Esophagus (tissue), 2 donors: ENCODE data around the gene EME2. TPM values are rescaled to one million over a fixed set of nuclear protein-coding genes. Genes with fewer than 3 reads are reported as not detected.

Experiments used
- H3K27ac ChIP-seq, 2 donors: one replicate each; pipeline ENCODE4 v1.5.1; 2013; ENCODE audit warnings: low read depth in 2 of 2, mild to moderate bottlenecking in 2 of 2, inconsistent platforms in 1 of 2, low read length in 1 of 2, moderate library complexity in 1 of 2
- H3K27me3 ChIP-seq, 2 donors: one replicate each; pipeline ENCODE4 v1.6.1; 2013; ENCODE audit warnings: low read length in 2 of 2, control low read depth in 1 of 2, mild to moderate bottlenecking in 1 of 2; ENCODE audit not compliant: insufficient read depth in 2 of 2, control insufficient read depth in 1 of 2
- H3K36me3 ChIP-seq, 2 donors: one replicate each; pipeline ENCODE4 v1.6.1; 2013; ENCODE audit warnings: low read length in 1 of 2; ENCODE audit not compliant: control insufficient read depth in 2 of 2, insufficient read depth in 2 of 2
- H3K4me1 ChIP-seq, 2 donors: one replicate each; pipeline ENCODE4 v1.6.1; 2013; ENCODE audit warnings: low read length in 1 of 2; ENCODE audit not compliant: control insufficient read depth in 2 of 2, insufficient read depth in 2 of 2
- H3K4me3 ChIP-seq, 2 donors: one replicate each; pipeline ENCODE4 v1.5.1; 2013; ENCODE audit warnings: low read length in 2 of 2, mild to moderate bottlenecking in 2 of 2, low read depth in 1 of 2, moderate library complexity in 1 of 2
- H3K9me3 ChIP-seq, 2 donors: one replicate each; pipeline ENCODE4 v1.6.1; 2013; ENCODE audit warnings: mild to moderate bottlenecking in 2 of 2, low read depth in 1 of 2, low read length in 1 of 2, moderate library complexity in 1 of 2; ENCODE audit not compliant: control insufficient read depth in 2 of 2, insufficient read depth in 1 of 2
- WGBS, 2 donors: extraction: QIAGEN DNeasy Blood & Tissue Kit; methylation state at CpG; one replicate each; pipeline ENCODE4 v1.1.7; 2013; 5-methylcytosine and 5-hydroxymethylcytosine counted together
- polyA plus RNA-seq, 2 donors: library from polyadenylated mRNA; stranded (reverse); fragments of 200-250 nt; gene quantifications; one replicate each; pipeline ENCODE4 v1.2.3, GENCODE V29; 2013
- donor health status: healthy with polysubstance abuse.
- donor health status: Bipolar disorder and iron deficiency.

EME2 gene
- polyA plus RNA-seq, 2 donors = 6.6 to 23.0 TPM

GRCh38 chr16:1782408-1783264 is 10.0 kb downstream of the EME2 start, which contains the start of the genes NUBP2 and SPSB3:
Gene NUBP2 (plus strand): TSS chr16:1782960. CDS start chr16:1783021, 61 bp downstream.
Gene SPSB3 (minus strand): TSS chr16:1782571. CDS start chr16:1781483, 1,088 bp downstream.
- Histone ChIP-seq H3K4me3 (peak within 1 kb of the TSS; percentile 78 to 84), H3K27me3 (no peaks in the 10 kb centered on the region), H3K9me3 (peaks cover 0 to 2% of the 10 kb centered on the region in 2 donors), H3K4me1 (peaks cover 8 to 16% of the 10 kb centered on the region in 2 donors), H3K27ac (peak within 1 kb of the TSS; percentile 93 to 94), H3K36me3 (peaks cover 0 to 40% of the 10 kb centered on the region in 2 donors)
- WGBS, 2 donors = 0% methylated on average over 85 to 102 of the region's 102 CpGs

GRCh38 chr16:1784977-1785845 is 12.6 kb downstream of the EME2 start:
- no peaks in the 10 kb centered on the region for H3K9me3 ChIP-seq
- no peak overlapping the region for H3K4me3 ChIP-seq
- no peaks in the 10 kb centered on the region for H3K27me3 ChIP-seq
- H3K36me3 ChIP-seq = peaks cover 0 to 45% of the 10 kb centered on the region in 2 donors
- 84% methylated on average over 26 of the region's 26 CpGs for WGBS, 2 donors
- H3K27ac ChIP-seq = peak overlapping the region in 1 of 2 donors; percentile 26
- H3K4me1 ChIP-seq = peaks cover 8 to 26% of the 10 kb centered on the region in 2 donors

- Histone ChIP-seq H3K36me3 (peaks cover 0 to 49% of the 10 kb centered on the region in 2 donors), H3K27ac (no peak overlapping the region), H3K27me3 (no peaks in the 10 kb centered on the region), H3K4me1 (peaks cover 8 to 26% of the 10 kb centered on the region in 2 donors), H3K9me3 (no peaks in the 10 kb centered on the region), H3K4me3 (no peak overlapping the region)
- WGBS, 2 donors = 86 to 88% methylated on average over 14 of the region's 14 CpGs
These were observed 13.2 kb downstream of the EME2 start for GRCh38 chr16:1785846-1786170.

GRCh38 chr16:1786242-1787055 is 13.8 kb downstream of the EME2 start:
- Histone ChIP-seq H3K36me3 (peaks cover 0 to 51% of the 10 kb centered on the region in 2 donors), H3K9me3 (no peaks in the 10 kb centered on the region), H3K4me1 (peaks cover 4 to 20% of the 10 kb centered on the region in 2 donors), H3K27ac (no peak overlapping the region), H3K27me3 (no peaks in the 10 kb centered on the region), H3K4me3 (no peak overlapping the region)
- WGBS, 2 donors = 87 to 89% methylated on average over 51 of the region's 51 CpGs

GRCh38 chr16:1787056-1787321 is 14.4 kb downstream of the EME2 start:
- Histone ChIP-seq H3K4me3 (no peak overlapping the region), H3K27ac (no peak overlapping the region), H3K36me3 (peaks cover 0 to 54% of the 10 kb centered on the region in 2 donors), H3K9me3 (no peaks in the 10 kb centered on the region), H3K4me1 (peaks cover 4 to 20% of the 10 kb centered on the region in 2 donors), H3K27me3 (no peaks in the 10 kb centered on the region)
- WGBS, 2 donors = 88 to 89% methylated on average over 6 of the region's 6 CpGs

- WGBS, 2 donors = 90% methylated on average over 44 of the region's 44 CpGs
These were observed 14.9 kb downstream of the EME2 start for GRCh38 chr16:1787322-1788094.

GRCh38 chr16:1788095-1788707 is 15.6 kb downstream of the EME2 start:
- H3K36me3 ChIP-seq = peaks cover 0 to 57% of the 10 kb centered on the region in 2 donors
- no peaks in the 10 kb centered on the region for H3K9me3 ChIP-seq
- H3K27ac ChIP-seq = peak overlapping the region in 1 of 2 donors; percentile 37
- no peaks in the 10 kb centered on the region for H3K27me3 ChIP-seq
- peaks cover 4 to 20% of the 10 kb centered on the region in 2 donors for H3K4me1 ChIP-seq
- WGBS, 2 donors = 75 to 77% methylated on average over 37 to 38 of the region's 38 CpGs
- H3K4me3 ChIP-seq = no peak overlapping the region

More at GRCh38 chr16:1787322-1788094, 14.9 kb downstream of the EME2 start:
- Histone ChIP-seq H3K36me3 (peaks cover 0 to 56% of the 10 kb centered on the region in 2 donors), H3K4me1 (peaks cover 4 to 20% of the 10 kb centered on the region in 2 donors), H3K27ac (no peak overlapping the region), H3K27me3 (no peaks in the 10 kb centered on the region), H3K4me3 (no peak overlapping the region), H3K9me3 (no peaks in the 10 kb centered on the region)

GRCh38 chr16:1788708-1789100 is 16.1 kb downstream of the EME2 start:
- peak overlapping the region in 1 of 2 donors; percentile 66 for H3K27ac ChIP-seq
- no peak overlapping the region for H3K4me3 ChIP-seq
- no peaks in the 10 kb centered on the region for H3K27me3 ChIP-seq
- 42 to 51% methylated on average over 19 of the region's 19 CpGs for WGBS, 2 donors
- peaks cover 0 to 57% of the 10 kb centered on the region in 2 donors for H3K36me3 ChIP-seq
- no peaks in the 10 kb centered on the region for H3K9me3 ChIP-seq
- peaks cover 4 to 20% of the 10 kb centered on the region in 2 donors for H3K4me1 ChIP-seq
